H1 (cell line): ENCODE data around the gene SLC25A34. TPM values are rescaled to one million over a fixed set of nuclear protein-coding genes. Genes with fewer than 3 reads are reported as not detected.

Experiments
- CTCF ChIA-PET: fragments of 300-600 bp; sonication (Branson Sonifier 250); formaldehyde crosslinking; loops from one replicate; lab custom pipeline; 2021; ENCODE audit not compliant: partially characterized antibody; lab: Charles Lee
- POLR2A ChIA-PET: fragments of 300-600 bp; sonication (Branson Sonifier 250); formaldehyde crosslinking; loops from one replicate; lab custom pipeline; 2021; ENCODE audit warnings: inconsistent platforms; ENCODE audit not compliant: partially characterized antibody; lab: Charles Lee
- DNase-seq, 2 experiments: peaks; one replicate each; pipeline versions ENCODE4 v3.0.0 to v3.0.0-alpha.2; 2010 to 2022; ENCODE audit warnings: low spot score in 2 of 2, low read depth in 1 of 2, mixed read lengths in 1 of 2
- FAIRE-seq: peaks from 2 replicates; lab custom pipeline; 2011; peaks lifted over from hg19 to GRCh38; lab: Jason Lieb, UNC
- H2AFZ ChIP-seq: 2 replicates; pipeline ENCODE4 v1.8.1; 2012; ENCODE audit warnings: low read length, inconsistent platforms
- H2AK5ac ChIP-seq: 2 replicates; pipeline ENCODE4 v1.6.1; 2013; ENCODE audit warnings: low read depth, low read length
- H2BK120ac ChIP-seq: replicated peaks from 2 replicates; pipeline ENCODE3; 2013; ENCODE audit warnings: low read depth, low read length, inconsistent platforms
- H2BK12ac ChIP-seq: 2 replicates; pipeline ENCODE4 v1.6.1; 2013; ENCODE audit warnings: low read depth, low read length
- H2BK15ac ChIP-seq: 2 replicates; pipeline ENCODE4 v1.6.1; 2013; ENCODE audit warnings: low read length
- H2BK20ac ChIP-seq: 2 replicates; pipeline ENCODE4 v1.6.1; 2013; ENCODE audit warnings: low read length
- H2BK5ac ChIP-seq: 2 replicates; pipeline ENCODE4 v1.6.1; 2013; ENCODE audit warnings: low read depth, low read length
- H3K14ac ChIP-seq: 2 replicates; pipeline ENCODE4 v1.6.1; 2013; ENCODE audit warnings: inconsistent platforms; ENCODE audit not compliant: insufficient read length
- H3K18ac ChIP-seq: 2 replicates; pipeline ENCODE4 v1.6.1; 2013; ENCODE audit warnings: low read length; ENCODE audit errors: extremely low read depth
- H3K23ac ChIP-seq: 2 replicates; pipeline ENCODE4 v1.6.1; 2013; ENCODE audit warnings: inconsistent platforms; ENCODE audit not compliant: insufficient read length
- H3K23me2 ChIP-seq: 2 replicates; pipeline ENCODE4 v1.6.1; 2013; ENCODE audit warnings: low read depth, low read length
- H3K27ac ChIP-seq: 2 replicates; pipeline ENCODE4 v1.6.1; 2011; ENCODE audit warnings: low read depth, low read length, inconsistent platforms
- H3K27me3 ChIP-seq, 4 experiments: replicated peaks in 1 of 4; 1 replicate in 1 of 4; 2 replicates in 3 of 4; pipeline versions ENCODE4 v1.6.1 to v1.8.1; 2011 to 2013; ENCODE audit warnings: low read length in 3 of 4, mild to moderate bottlenecking in 3 of 4, inconsistent platforms in 2 of 4, mixed read lengths in 2 of 4, moderate library complexity in 1 of 4; ENCODE audit not compliant: control insufficient read depth in 3 of 4, insufficient read depth in 3 of 4; ENCODE audit errors: extremely low read depth in 1 of 4
- H3K36me3 ChIP-seq, 4 experiments: 2 replicates each; pipeline versions ENCODE4 v1.6.1 to v1.8.1; 2011 to 2013; ENCODE audit warnings: mild to moderate bottlenecking in 4 of 4, low read length in 3 of 4, moderate library complexity in 2 of 4, control low read depth in 1 of 4, inconsistent platforms in 1 of 4; ENCODE audit not compliant: insufficient read depth in 4 of 4, control insufficient read depth in 2 of 4
- H3K4ac ChIP-seq: replicated peaks from 2 replicates; pipeline ENCODE3; 2013; ENCODE audit warnings: low read length, low read depth, mixed read lengths, inconsistent platforms; ENCODE audit not compliant: insufficient read length
- H3K4me1 ChIP-seq, 4 experiments: replicated peaks in 1 of 4; 1 replicate in 1 of 4; 2 replicates in 3 of 4; pipeline versions ENCODE4 v1.6.1 to v1.8.1; 2011 to 2013; ENCODE audit warnings: low read length in 3 of 4, inconsistent platforms in 2 of 4, mixed read lengths in 1 of 4; ENCODE audit not compliant: insufficient read depth in 4 of 4, control insufficient read depth in 3 of 4
- H3K4me2 ChIP-seq, 2 experiments: 2 replicates each; pipeline versions ENCODE4 v1.6.1 to v1.8.1; 2011 to 2013; ENCODE audit warnings: low read depth in 2 of 2, low read length in 2 of 2, control low read depth in 1 of 2, inconsistent platforms in 1 of 2, mild to moderate bottlenecking in 1 of 2; ENCODE audit not compliant: insufficient read depth in 1 of 2
- H3K4me3 ChIP-seq, 4 experiments: fragments of 200-600, 300-600 bp in 1 of 4; sonication (generic), shearing (Covaris generic), sonication (Bioruptor Twin) in 1 of 4; 2 replicates each; pipeline versions ENCODE4 v1.5.1 to v1.8.1; 2011 to 2016; ENCODE audit warnings: low read length in 4 of 4, low read depth in 3 of 4, control low read depth in 2 of 4, inconsistent platforms in 2 of 4, mild to moderate bottlenecking in 2 of 4, mixed read lengths in 1 of 4, moderate library complexity in 1 of 4; ENCODE audit not compliant: insufficient read depth in 2 of 4; ENCODE audit errors: extremely low read depth in 1 of 4
- H3K56ac ChIP-seq: replicated peaks from 2 replicates; pipeline ENCODE3; 2013; ENCODE audit warnings: low read depth, mild to moderate bottlenecking, mixed read lengths, low read length, inconsistent platforms; ENCODE audit not compliant: insufficient read length
- H3K79me1 ChIP-seq: 2 replicates; pipeline ENCODE4 v1.6.1; 2013; ENCODE audit warnings: low read depth, low read length, control low read depth
- H3K79me2 ChIP-seq, 2 experiments: 2 replicates each; pipeline versions ENCODE4 v1.6.1 to v1.8.1; 2012 to 2013; ENCODE audit warnings: low read length in 2 of 2, mild to moderate bottlenecking in 2 of 2, inconsistent platforms in 1 of 2; ENCODE audit not compliant: insufficient read depth in 2 of 2, control insufficient read depth in 1 of 2
- H3K9ac ChIP-seq, 4 experiments: replicated peaks in 1 of 4; 1 replicate in 1 of 4; 2 replicates in 3 of 4; pipeline versions ENCODE4 v1.6.1 to v1.8.1; 2011 to 2013; ENCODE audit warnings: low read depth in 3 of 4, low read length in 3 of 4, control low read depth in 2 of 4, mild to moderate bottlenecking in 2 of 4, moderate library complexity in 2 of 4, inconsistent platforms in 1 of 4; ENCODE audit errors: extremely low read depth in 1 of 4
- H3K9me3 ChIP-seq, 2 experiments: 2 replicates each; pipeline versions ENCODE4 v1.6.1 to v1.8.1; 2012 to 2013; ENCODE audit warnings: mild to moderate bottlenecking in 2 of 2, moderate library complexity in 2 of 2, control low read depth in 1 of 2, inconsistent platforms in 1 of 2, low read depth in 1 of 2, low read length in 1 of 2, mixed read lengths in 1 of 2; ENCODE audit not compliant: insufficient read depth in 2 of 2
- H4K20me1 ChIP-seq, 2 experiments: replicated peaks in 1 of 2; 2 replicates each; pipeline versions ENCODE3 to v1.8.1; 2011 to 2013; ENCODE audit warnings: inconsistent platforms in 2 of 2, low read length in 2 of 2, mild to moderate bottlenecking in 1 of 2; ENCODE audit not compliant: insufficient read depth in 2 of 2, control insufficient read depth in 1 of 2
- H4K5ac ChIP-seq: 2 replicates; pipeline ENCODE4 v1.6.1; 2013; ENCODE audit warnings: low read length, low read depth, mixed read lengths, inconsistent platforms; ENCODE audit not compliant: insufficient read length
- H4K8ac ChIP-seq: 2 replicates; pipeline ENCODE4 v1.8.0; 2013; ENCODE audit warnings: mild to moderate bottlenecking, moderate library complexity, low read length, inconsistent platforms; ENCODE audit not compliant: insufficient read depth; ENCODE audit errors: extremely low read depth
- H4K91ac ChIP-seq: replicated peaks from 2 replicates; pipeline ENCODE3; 2013; ENCODE audit warnings: low read length, mixed read lengths, inconsistent platforms; ENCODE audit not compliant: insufficient read length
- EP300 ChIP-seq, 2 experiments: IDR thresholded peaks; 1 replicate in 1 of 2; 2 replicates in 1 of 2; pipeline ENCODE4 v1.6.1; 2011 to 2012; ENCODE audit warnings: low read depth in 2 of 2, low read length in 2 of 2, mild to moderate bottlenecking in 2 of 2, borderline replicate concordance in 1 of 2, inconsistent platforms in 1 of 2, moderate library complexity in 1 of 2
- FOSL1 ChIP-seq: IDR thresholded peaks from 2 replicates; pipeline ENCODE4 v1.6.1; 2011; ENCODE audit warnings: mild to moderate bottlenecking, low read depth, low read length, moderate library complexity; ENCODE audit not compliant: insufficient read depth
- KDM1A ChIP-seq: fragments of 200-600, 300-600 bp; sonication (generic); IDR thresholded peaks from 2 replicates; pipeline ENCODE4 v1.7.1; 2016; ENCODE audit warnings: mild to moderate bottlenecking, low read length, borderline replicate concordance
- KDM5A ChIP-seq: fragments of 200-600 bp; IDR thresholded peaks from 2 replicates; pipeline ENCODE4 v1.7.1; 2012; ENCODE audit warnings: mild to moderate bottlenecking, low read length, inconsistent platforms, mixed read lengths
- SIN3A ChIP-seq, 2 experiments: IDR thresholded peaks in 1 of 2; conservative IDR thresholded peaks in 1 of 2; 2 replicates each; pipeline ENCODE4 v1.6.1; 2011 to 2012; ENCODE audit warnings: low read length in 2 of 2, improper control_type of control experiment in 1 of 2, low read depth in 1 of 2, mild to moderate bottlenecking in 1 of 2
- SIRT6 ChIP-seq: IDR thresholded peaks from one replicate; pipeline ENCODE4 v1.7.1; 2012; ENCODE audit warnings: low read length, inconsistent platforms
- SP2 ChIP-seq: IDR thresholded peaks from 2 replicates; pipeline ENCODE4 v1.6.1; 2012; ENCODE audit warnings: mild to moderate bottlenecking, low read length, inconsistent platforms
- SRF ChIP-seq: IDR thresholded peaks from 2 replicates; pipeline ENCODE4 v1.6.1; 2011; ENCODE audit warnings: mild to moderate bottlenecking, low read depth, low read length, moderate library complexity
- SUZ12 ChIP-seq: fragments of 200-600 bp; sonication (generic); IDR thresholded peaks from 2 replicates; pipeline ENCODE4 v1.6.1; 2012; ENCODE audit warnings: mild to moderate bottlenecking, inconsistent platforms, low read length, moderate library complexity, mixed read lengths
- TAF7 ChIP-seq: optimal IDR thresholded peaks from 2 replicates; pipeline ENCODE3; 2011; ENCODE audit warnings: low read depth, mild to moderate bottlenecking, inconsistent platforms, low read length, moderate library complexity, borderline replicate concordance
- ZNF274 ChIP-seq: IDR thresholded peaks from 2 replicates; pipeline ENCODE4 v1.7.0; 2012; ENCODE audit warnings: low read length, borderline replicate concordance; ENCODE audit errors: extremely low read depth
- WGBS, 2 experiments: shearing (Covaris generic) in 1 of 2; methylation state at CpG; one replicate each; pipeline versions ENCODE4 v1.1.6 to v1.1.7; 2013 to 2015; ENCODE audit warnings: low lambda C conversion rate in 2 of 2, mixed read lengths in 2 of 2, inconsistent platforms in 1 of 2, low coverage in 1 of 2, missing lambda C conversion rate in 1 of 2; ENCODE audit not compliant: insufficient replicate concordance in 2 of 2, insufficient coverage in 1 of 2, insufficient read length in 1 of 2; ENCODE audit errors: extremely low coverage in 1 of 2, missing lambda C conversion rate in 1 of 2; 5-methylcytosine and 5-hydroxymethylcytosine counted together
- polyA plus RNA-seq, 7 experiments: library from polyadenylated mRNA; depleted of rRNA in 3 of 7; stranded (reverse) in 5 of 7; unstranded in 2 of 7; fragments of >200 nt in 5 of 7; fragments of 200-250 nt in 2 of 7; gene quantifications; 1 replicate in 5 of 7; 2 replicates in 1 of 7; 4 replicates in 1 of 7; pipeline versions ENCODE4 v1.2.1 to v1.2.3, GENCODE V29; 2011 to 2013; ENCODE audit warnings: missing spikeins in 2 of 7, mixed read lengths in 2 of 7
- total RNA-seq: library from RNA; stranded (reverse); fragmentation: NEBNext Ultra II Directional; extraction: Animal tissue kit (Norgen Biotek cat#: 25700); gene quantifications from 2 replicates; pipeline ENCODE4 v1.2.1, GENCODE V29; 2021

SLC25A34 gene
- total and polyA plus RNA-seq, 2 of the 8 experiments (the other 6 are each of a cell fraction or from before 2014, with no cell fraction given): 0.48 to 0.62 TPM

- no peaks in the 10 kb centered on the region for H3K27me3 ChIP-seq
- peak overlapping the region; percentile 80 to 84 for H3K4me2 ChIP-seq
- H2AFZ ChIP-seq: no peak overlapping the region
- peak overlapping the region; percentile 77 for H4K8ac ChIP-seq
- ChIA-PET CTCF (interaction anchor here (1.3 to 2.2 kb wide), 2 partner anchors 18 to 21 kb away, joined by 3 to 11 read pairs; partner anchors contain the start of gene TMEM82), POLR2A (interaction anchor here (0.6 to 2.8 kb wide), 11 partner anchors 10 to 89 kb away, joined by 3 to 17 read pairs (median 7); partner anchors contain the start of gene SPEN)
- peaks cover 14% of the 10 kb centered on the region for H3K79me1 ChIP-seq
- H4K20me1 ChIP-seq: peaks cover 6 to 13% of the 10 kb centered on the region in 2 experiments
- H2AK5ac ChIP-seq: no peak overlapping the region
- peak overlapping the region; percentile 17; the same call in 1 of the 2 replicates for H3K27ac ChIP-seq
- no peak overlapping the region for H4K91ac ChIP-seq
- peaks cover 14 to 37% (median 30%) of the 10 kb centered on the region in 4 experiments for H3K4me1 ChIP-seq
- peak overlapping the region; percentile 35; the same call in 1 of the 2 replicates for H2BK5ac ChIP-seq
- no peak overlapping the region for H3K56ac ChIP-seq
- FAIRE-seq (no peak), DNase-seq (peak in 1 of 2 experiments; percentile 70)
- no peaks in the 10 kb centered on the region for H3K9me3 ChIP-seq
- H2BK120ac ChIP-seq: no peak overlapping the region
- H3K79me2 ChIP-seq: peaks cover 0 to 45% of the 10 kb centered on the region in 2 experiments; a peak in 2 of 4 replicates
- peak overlapping the region; percentile 70 to 81 (median 79) for H3K9ac ChIP-seq
- peak overlapping the region; percentile 57 for H3K4ac ChIP-seq
- peak overlapping the region; percentile 38 for H4K5ac ChIP-seq
- no peak overlapping the region for H2BK20ac ChIP-seq
- peak overlapping the region; percentile 68 to 97 (median 84) for H3K4me3 ChIP-seq
- no peak overlapping the region for H3K14ac ChIP-seq
- H3K36me3 ChIP-seq: peaks cover 0 to 3% (median 1%) of the 10 kb centered on the region in 4 experiments; a peak in 3 of 8 replicates
- WGBS, 2 experiments: 2% methylated on average over 20 of the region's 58 CpGs; no CpG with 5 or more reads in 1 of the 2 experiments
- H3K23me2 ChIP-seq: peaks cover 9% of the 10 kb centered on the region; the same call in 1 of the 2 replicates
- H2BK12ac ChIP-seq: no peak overlapping the region
- H3K23ac ChIP-seq: no peak overlapping the region
- H3K18ac ChIP-seq: peak overlapping the region; percentile 48
- no peak overlapping the region for H2BK15ac ChIP-seq
- TF ChIP-seq SP2 (no peak), SIRT6 (no peak), KDM5A (no peak), EP300 (IDR thresholded peaks at IDR 0.05; ENCODE audit: borderline replicate concordance in 1 of 2, low read depth in 2 of 2, low read length in 2 of 2) (no peak), SUZ12 (no peak), ZNF274 (no peak), FOSL1 (no peak), SIN3A (conservative IDR thresholded peaks at IDR 0.05 in 1 of 2, IDR thresholded peaks at IDR 0.05 in 1 of 2; ENCODE audit: low read depth in 1 of 2, low read length in 2 of 2) (no peak), KDM1A (no peak), TAF7 (peak; percentile 65), SRF (no peak)
Measured at GRCh38 chr1:15758953-15759661, 23.0 kb downstream of the SLC25A34 start.
